ENCODE results near the gene LMF1.

Gene LMF1

DNA sequence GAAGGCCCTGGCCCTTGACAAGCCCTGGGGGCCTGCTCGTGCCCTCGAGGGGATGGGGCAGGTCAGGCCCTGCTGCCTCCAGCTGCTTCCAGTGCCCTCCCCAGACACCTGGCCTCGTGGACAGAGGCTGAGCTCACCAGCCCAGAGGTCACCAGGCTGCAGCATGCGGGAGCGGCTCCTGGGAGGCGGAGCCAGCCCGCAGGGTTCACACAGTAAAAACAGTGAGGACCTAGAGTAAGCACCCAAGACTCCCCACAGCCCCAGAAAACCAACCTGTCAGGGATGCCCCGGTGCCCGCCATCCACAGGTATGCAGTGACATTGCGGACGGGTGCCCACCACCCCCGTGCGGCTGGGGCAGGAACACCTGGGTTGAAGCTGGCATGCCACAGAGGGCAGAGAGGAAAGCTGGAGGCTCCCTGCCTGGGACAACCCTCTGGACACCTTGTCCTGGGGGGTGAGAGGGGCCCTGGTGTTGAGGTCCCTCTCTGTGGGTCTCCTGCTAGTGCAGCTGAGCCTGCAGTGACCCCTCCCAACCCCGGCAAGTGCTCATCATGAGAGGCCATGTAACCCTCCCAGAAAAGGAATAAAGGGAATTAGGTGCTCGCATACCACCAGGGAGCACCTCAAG is 62.1 kb downstream of the LMF1 start:
- no peak for DNase-seq

DNA sequence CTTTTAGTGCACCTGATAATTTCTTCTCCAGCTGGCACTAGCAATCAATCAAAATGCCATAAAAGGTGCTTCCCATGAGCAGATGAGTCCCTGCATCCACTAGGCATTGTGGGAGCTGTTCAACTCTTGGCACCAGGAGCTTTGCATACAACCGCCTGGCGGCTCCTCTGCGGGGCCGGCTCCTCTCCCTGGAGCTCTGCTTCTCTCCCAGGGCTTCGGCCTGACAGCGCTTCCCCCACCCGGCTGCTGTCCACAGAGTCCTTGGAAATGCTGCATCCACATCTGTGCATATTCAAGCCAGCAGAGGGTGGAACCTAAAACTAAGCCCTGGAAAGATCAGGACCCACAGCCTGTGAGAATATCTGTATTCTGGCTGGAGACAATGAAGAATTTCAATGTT is 62.9 kb downstream of the LMF1 start:
- no peak for DNase-seq

DNA sequence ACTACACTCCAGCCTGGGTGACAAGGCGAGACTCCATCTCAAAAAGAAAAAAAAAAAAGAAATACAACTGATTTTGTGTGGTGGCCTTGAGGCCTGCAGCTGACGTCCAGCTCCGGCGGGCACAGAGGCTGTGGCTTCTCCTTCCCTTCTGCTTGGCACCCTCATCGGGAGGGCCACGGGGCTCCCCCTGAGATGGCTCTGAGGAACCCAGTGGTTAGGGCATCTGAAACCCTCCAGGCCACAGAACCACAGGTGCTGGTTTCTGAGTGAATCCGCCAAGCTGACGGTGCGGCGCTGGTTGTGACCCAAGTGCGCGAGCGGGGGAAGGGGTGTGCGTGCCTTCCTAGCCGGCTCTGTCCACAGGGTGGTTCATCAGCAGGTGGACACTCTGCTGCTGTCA is 63.4 kb downstream of the LMF1 start:
- DNase-seq: no peak

DNA sequence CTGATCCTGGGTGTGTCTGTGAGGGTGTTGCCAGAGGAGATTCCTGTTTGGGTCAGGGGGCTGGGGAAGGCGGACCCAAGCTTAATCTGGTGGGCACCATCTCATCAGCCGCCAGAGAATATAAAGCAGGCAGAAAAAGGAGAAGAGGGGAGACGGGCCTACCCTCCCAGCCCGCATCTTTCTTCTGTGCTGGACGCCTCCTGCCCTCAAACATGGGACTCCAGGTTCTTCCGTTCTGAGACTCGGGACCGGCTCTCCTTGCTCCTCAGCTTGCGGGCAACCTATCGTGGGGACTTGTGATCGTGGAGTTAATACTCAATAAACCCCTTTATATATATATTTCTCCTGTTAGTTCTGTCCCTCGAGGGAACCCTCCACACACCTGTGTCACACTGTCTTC is 64.5 kb downstream of the LMF1 start:
- no peak for DNase-seq

DNA sequence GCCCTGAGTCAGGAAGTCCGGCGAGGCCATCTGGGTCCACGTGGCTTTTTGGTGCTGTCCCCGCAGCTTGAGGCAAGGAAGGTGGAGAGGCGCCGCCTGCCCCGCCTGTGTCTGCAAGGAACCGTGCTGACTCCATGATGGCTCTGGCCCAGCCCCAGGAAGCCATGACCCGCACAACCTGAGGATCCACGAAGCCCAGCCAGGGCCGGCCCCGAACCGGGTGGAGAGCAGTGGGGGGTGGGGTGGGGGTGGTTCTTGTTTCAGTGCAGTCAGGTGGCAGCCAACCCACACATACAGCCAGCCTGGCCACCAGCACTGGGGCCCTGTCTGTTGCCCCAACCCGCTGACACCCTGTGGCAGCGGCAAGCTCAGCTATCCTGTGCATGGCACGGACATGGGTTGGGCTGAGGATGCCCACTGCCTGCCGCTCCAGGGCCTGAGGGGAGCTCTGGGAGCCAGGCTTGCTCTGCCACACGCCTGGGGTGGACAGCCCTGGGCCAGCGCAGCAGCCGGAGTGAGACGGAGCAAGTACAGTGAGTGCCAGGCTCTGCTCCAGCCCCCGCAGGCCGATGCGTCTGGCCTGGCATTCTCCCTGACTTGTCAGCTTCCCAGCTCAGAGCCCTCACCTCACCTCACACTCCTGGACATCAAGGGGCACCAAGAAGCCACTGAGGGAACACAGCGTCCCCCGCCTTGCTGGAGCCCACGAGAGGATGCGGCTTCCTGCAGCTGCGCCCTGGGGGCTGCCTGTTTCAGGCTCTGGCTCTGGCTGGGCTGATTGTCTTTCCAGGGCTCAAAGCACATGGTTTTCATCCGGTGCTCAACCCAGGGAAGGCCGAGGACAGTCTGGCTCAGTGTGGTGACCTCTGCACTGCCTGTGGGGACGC is 68.8 kb downstream of the LMF1 start:
- no peak for DNase-seq

DNA sequence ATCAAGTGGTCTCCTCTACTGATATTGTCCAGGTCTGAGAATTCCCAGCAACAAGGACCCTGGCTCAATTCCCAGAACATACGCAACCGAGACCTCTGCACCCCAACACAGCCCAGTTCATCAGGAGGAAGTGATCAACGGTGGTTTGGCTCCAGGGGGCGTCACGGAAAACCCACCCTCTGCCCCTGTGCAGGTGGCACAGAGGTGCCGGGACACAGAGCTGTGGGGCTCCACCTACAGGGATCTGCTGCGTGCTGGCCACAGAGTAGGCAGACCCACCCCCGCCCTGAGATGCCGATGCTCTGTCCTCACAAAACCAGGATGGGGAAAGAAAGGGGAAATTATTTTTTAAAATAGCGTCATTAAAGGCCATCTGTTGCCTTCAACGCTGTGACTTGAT is 69.6 kb downstream of the LMF1 start:
- no peak for DNase-seq

DNA sequence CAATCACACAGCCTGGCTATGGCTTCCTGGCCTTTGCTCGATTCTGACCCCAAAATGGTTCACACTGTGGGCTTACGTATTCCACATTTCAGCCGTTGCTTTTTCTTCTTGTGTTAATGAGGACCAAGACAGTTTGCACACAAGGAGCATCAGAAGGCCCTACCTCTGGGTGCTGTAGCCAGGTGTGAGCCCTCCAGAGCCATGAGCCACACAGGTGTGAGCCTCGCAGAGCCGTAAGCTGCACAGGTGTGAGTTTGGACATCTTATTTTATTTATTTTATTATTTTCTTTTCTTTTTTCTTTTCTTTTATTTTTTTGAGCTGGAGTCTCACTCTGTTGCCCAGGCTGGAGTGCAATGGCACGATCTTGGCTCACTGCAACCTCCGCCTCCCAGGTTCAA is 70.6 kb downstream of the LMF1 start:
- DNase-seq: no peak

DNA sequence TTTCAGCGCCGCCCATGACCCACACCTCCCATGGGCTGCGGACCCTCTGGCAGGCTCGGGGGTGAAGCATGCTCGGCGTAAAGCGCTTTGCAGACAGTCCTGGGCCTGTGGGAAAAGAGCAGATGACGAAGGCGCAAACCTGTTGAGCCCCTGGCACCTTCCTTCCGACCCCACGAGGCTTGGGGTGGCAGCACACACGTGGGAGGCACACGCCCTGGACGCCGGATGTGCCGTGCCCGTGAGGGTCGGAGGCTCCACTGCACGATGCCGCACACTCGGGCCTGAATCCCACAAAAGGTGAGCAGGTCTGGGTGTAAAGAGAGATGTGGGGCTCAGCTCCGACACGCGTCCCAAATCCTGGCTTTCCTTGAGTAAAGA is 71.1 kb downstream of the LMF1 start:
- no peak for DNase-seq

DNA sequence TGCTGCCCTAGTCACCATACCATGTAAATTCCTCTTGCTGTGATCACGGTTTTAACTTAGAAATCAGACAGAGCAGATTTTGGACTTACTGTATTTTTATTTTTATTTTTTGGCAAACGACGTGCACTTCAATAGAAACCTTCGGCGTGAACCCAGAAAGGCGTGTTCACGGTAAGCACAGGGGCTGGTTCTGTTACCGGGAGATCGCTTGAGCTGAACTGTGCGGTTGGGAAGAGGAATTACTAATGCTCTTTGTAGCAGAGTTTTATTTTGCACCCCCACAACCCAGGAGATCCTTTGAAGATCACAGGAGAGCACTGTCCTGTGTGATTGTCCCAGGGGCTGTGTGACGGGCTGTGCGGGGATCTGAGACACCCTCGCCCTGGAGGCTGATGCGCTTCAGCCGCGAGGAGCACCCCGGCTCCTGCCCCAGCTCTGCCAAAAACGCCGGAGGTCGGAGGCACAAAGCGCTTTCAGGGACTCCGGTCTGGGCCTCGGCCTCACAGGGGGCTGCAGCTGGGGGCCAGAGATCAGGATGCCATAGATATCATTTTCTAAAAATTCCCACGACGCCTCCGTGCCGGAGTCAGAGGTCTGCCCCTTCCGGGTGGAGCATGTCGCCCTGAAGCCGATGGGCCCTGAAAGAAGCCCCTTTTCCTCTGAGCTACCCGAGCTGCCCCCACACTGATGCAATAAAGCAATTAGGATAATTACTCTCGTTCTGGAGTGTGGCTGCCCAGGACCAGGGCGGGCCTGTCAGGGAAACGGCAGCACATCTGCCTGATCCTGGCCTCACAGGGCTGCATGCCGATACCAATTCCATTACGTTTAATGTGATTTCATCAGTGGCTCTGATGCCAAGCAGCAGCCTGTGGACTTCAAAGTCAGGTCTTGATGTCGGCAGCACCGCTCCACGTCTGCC is 71.8 kb downstream of the LMF1 start:
- no peak for DNase-seq

DNA sequence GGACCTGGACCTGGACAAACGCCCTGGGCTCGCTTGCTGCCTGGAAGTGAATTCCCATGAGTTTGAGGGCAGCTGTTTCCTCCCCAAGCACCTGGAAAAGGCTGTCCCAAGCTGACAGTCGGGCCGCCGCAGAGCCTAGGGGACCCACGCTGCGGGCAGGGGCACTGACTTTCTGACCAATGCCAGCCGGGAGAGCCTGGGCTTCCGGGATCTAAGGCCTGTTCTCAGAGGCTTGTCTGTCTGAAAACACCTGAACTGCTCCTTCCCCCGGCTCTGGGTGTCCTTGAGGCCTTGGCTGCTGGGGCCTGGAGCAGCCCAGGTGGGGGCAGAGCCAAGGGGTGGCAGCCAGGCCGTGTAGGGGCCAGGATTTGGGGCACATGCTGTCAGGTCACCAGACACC is 72.6 kb downstream of the LMF1 start:
- no peak for DNase-seq

DNA sequence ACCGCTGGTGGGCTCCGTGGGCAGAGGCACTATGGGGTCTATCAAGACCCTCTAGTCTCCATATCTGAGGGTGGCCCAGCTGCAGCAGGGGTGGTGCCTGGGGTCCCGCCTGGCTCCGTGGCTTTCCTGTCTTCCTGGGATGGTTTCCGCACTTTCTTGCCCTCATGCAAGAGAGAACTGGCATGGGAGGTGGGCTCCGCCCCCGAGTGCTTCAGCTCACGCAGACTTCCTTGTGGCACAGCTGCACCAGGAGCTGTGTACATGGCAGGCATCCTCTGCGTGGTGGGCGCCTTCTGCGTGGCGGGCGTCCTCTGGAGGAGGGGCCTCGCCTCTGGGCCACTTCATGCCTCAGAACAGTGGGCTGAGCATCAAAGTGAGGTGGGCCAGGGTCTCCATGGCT is 73.1 kb downstream of the LMF1 start:
- DNase-seq: no peak

DNA sequence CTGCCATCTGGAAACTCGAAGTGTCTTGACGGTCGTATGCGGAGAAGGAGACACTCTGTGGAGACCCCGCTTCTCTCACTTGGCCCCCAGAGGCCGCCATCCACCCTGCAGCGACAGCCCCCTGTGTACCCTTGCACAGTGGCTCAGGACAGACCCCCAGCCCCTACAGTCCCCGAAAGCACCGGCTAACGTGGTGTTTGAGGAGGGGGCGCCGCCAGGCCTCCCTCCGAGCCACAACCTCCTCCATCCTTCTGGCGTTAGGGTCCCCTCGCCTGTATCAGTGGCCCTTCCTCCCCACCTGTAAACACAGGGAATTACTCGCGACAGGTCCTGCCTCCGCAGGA is 73.6 kb downstream of the LMF1 start:
- DNase-seq: no peak

DNA sequence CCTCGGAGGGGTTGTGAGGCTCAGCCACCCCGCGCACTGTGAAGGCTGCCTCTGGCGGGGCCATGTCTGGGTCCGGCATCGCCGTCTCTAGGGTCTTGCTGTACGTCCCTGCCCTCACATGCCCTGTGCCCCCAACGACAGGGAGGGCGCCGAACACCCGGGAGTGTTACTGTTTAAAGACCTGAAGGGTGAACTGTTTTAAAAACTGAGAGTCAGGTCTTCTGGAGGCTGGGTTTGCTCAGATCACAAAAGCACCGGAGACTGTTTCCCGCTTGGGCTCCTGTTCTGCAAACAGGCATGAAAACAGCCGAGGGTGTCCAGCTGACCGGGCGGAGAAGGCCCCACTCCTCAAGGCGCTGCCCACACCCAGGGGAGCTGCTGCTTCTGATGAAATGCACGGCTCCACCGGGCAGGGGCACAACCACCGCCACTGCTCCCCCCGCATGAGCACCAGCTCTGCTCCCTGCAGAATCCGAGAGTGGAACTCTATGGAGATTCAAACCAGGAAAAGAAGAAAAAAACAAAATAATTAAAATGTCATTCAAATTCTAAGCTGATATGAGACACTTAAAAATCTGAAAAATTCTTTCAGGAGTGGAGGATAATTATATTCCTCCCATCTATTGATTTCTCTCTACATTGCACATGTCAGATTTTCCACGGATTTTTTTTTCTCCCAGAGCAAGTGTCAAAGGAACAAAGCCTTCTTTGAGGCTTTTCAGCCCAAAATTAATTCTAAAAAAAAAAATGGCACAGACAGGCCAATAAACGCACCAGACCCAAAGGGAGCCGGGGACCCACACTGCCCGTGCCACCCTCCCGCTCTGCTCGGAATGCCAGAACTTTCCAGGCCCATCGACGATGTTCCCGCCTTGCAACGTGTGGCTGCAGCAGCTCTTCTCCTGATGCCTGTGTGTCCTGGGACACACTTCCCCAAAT is 74.3 kb downstream of the LMF1 start:
- DNase-seq: no peak

DNA sequence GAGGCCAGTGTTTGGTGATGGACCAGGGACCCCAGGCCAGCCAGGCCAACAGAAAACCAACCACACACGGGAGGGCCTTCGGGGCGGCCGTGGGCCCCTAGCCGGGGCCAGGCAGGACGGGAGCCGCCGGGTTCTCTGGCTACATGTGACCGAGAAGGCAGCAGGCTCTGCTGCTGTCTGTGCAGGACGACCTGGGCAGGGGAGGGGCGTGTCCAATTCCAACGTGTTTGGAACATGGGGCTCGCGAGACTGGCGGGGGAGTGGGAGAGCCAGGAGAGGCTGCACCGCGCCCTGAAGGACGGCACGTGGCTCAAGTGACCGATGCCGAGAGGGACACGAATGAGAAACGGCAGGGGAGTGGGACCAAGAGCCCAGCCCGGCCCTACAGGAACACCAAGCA is 75.4 kb downstream of the LMF1 start:
- DNase-seq: no peak

DNA sequence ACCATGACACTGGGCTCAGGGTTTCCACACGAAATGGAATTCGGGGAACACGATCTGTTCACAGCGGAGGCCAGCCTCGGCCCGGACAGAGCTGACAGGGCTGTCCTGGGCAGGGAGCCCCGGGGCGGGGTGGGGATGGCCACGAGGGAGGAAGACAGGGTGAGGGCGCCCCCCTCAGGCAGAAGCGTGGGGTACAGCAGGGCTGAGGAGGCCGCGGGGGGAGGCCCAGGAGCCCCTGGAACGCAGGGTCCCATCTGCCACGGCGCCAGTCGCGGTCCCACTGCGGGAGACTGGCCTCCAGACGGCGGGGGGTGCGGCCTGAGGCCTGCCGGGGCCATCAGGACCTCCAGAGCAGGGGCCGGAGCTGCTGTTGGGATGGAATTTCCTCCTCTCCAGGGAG is 75.9 kb downstream of the LMF1 start:
- no peak for DNase-seq

DNA sequence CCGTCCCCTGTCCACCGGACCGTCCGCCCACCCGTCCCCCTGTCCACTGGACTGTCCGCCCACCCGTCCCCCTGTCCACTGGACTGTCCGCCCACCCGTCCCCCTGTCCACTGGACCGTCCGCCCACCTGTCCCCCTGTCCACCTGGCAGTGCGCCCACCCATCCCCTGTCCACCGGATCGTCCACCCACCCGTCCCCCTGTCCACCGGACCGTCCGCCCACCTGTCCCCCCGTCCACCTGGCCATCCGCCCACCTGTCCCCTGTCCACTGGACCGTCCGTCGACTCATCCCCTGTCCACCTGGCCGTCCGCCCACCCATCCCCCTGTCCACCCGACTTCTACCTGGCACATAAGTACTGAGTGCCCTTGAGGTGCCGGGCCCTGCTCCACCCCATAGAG is 76.6 kb downstream of the LMF1 start:
- no peak for DNase-seq

DNA sequence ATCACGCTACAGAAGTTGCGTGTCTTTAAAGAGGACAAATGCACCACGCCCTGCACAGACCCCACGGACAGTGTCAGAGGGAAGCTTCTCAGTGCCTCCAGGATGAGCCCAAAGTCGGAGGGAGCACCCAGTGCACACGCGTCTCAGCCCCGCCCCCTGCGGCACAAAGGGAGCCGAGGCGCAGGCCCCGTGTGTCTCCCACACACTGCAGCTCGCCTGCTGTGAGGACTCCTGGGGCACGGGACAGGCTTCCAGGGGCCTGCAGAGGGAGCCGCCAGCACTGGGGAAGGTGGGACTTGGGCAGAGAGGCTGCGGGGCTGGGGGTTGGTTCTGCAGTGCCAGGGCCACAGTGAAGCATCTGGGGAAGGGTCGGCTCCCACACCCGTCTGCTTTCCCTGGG is 77.4 kb downstream of the LMF1 start:
- DNase-seq: no peak

DNA sequence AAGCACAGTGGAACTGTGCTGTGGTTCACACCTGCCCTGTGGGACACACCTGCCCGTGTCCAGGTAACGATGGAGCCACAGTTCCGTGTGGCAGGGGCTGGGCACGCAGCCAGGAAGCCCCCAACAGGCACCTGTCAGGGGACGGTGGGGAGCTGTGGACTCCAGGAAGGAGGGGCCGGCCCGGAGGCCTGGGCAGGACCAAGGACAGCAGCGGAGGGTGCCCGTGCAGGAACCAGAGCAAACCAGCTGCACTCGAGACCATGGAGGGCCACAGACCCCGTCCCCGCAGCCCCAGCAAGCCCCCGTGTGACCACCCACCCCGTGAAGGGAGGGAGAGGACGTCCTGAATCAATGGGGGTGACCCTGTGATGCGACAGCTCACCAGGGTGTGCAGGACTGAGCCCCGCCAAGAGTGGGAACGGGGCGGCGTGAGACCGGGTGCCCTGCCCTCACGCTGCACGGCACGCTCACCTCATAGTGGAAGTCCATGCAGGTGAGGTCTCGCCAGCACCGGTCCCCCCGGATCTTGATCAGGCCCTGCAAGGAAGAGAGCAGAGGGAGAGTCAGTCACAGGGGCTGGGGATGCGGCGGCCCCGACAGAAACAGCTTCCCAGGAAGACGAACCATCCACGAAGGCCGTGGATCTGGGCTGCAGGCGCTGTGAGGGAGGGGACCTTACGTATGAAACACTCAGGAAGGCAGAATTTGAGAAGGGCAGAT is 78.1 kb downstream of the LMF1 start:
- no peak for DNase-seq

DNA sequence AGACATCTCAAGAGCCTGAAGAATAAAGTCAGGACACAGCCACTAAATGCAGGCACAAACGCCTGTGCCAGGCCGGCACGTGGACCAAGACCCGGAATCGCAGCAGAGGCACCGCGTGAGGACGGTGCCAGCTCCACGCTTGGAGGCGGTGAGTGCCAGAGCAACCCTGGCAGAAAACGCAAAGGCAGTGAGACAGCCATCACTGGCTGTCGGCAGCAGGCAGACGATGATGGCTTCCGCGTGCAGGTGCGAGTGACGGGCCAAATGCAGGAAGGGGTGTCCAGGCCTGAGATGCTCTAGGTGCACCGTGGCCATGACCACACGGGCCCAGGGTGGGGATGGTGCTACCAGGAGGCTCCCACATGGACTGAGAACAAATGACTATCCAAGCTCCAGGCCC is 78.8 kb downstream of the LMF1 start:
- DNase-seq: no peak

DNA sequence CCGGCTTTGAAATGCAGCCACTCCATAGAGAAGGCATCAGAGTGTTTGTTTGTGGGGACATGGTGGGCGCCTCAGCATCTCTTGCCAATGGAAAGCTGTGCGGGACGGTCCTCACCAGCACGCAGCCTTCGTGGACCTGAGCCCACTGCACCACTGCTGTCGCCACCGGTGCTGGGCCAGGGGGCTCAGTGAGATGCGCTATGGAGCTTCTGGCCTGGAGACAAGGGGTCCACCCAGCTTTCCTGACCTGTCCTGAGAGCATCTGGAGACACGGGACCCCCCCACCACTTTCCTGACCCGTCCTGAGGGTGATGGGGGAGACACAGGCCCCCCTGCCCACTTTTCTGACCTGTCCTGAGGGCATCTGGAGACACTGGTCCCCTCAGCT is 79.4 kb downstream of the LMF1 start:
- DNase-seq: no peak

DNA sequence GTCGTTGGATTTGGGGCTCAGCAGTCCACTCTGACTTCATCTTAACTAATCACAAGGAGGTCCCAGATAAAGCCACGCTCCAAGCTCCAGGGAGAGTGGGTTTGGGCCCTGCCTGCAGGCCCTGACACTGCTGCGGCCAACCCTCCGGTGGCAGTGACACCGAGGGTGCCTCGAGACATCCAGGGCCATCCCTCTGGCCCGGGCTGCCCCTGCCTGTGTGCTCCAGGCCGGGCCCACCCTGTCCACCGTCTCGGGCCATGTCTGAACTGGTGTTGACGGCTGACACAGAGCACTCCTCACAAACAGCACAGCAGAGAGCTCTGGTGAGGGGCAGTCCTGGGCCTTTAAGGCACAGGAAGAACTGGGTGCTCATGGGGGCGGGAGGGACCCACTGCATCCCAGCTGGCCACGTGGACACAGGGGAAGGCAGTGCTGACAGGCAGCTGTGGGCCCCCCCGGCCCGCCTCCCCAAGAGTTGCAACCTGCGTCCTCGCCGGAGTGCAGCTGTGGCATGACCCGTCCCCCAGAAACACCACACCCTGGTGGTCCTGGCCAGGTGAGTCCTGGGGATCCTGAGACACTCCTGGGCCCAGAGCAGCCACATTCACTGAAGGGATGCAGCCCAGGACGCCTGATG is 80.0 kb downstream of the LMF1 start:
- no peak for DNase-seq

DNA sequence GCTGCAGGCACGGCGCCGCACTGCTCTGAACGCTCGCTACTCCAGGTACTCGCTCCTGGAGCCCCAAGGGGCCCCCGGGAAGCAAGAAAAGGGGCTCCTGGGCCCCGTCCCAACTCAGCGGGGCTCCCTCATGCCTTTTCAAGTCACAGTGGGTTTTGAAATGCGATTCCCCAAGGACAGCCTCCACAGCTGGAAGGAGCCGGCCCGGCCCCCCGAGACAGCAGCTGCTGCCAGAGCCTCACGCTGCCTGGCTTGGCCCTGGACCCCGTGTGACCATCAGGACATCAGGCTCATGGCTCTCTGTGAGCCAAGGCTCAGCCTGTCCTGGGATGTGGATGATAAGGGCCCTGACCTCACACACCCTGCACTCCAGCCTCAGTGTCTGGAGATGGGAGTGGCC is 80.6 kb downstream of the LMF1 start:
- DNase-seq: no peak
